Measurements from ENCODE around the gene RPL31. TPM values are rescaled to one million over a fixed set of nuclear protein-coding genes. Genes with fewer than 3 reads are reported as not detected.

Gene RPL31
- total RNA-seq, 2 donors from 2014 or later: 1,597 to 1,823 TPM

DNA sequence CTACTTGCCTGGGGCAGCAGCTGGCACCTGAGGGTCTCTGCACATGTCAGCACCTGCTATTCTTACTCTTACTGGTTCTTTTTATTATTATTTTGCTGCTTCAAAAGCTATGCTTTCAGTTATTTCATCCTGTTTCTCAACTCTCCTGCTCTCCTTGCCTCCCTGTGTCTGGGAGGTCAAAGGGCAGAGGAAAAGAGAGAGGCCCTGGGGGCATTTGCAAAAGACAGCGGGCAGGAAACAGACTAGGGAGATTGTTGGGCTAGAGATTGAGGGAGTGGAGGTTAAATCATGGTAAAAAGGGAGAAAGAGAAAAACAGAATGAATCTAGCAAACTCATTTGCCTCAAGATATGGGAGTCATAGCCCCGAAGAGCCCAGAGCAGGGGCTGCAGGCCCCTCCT is 21.1 kb upstream of the RPL31 start:
- TF ChIP-seq, protein P1, sequence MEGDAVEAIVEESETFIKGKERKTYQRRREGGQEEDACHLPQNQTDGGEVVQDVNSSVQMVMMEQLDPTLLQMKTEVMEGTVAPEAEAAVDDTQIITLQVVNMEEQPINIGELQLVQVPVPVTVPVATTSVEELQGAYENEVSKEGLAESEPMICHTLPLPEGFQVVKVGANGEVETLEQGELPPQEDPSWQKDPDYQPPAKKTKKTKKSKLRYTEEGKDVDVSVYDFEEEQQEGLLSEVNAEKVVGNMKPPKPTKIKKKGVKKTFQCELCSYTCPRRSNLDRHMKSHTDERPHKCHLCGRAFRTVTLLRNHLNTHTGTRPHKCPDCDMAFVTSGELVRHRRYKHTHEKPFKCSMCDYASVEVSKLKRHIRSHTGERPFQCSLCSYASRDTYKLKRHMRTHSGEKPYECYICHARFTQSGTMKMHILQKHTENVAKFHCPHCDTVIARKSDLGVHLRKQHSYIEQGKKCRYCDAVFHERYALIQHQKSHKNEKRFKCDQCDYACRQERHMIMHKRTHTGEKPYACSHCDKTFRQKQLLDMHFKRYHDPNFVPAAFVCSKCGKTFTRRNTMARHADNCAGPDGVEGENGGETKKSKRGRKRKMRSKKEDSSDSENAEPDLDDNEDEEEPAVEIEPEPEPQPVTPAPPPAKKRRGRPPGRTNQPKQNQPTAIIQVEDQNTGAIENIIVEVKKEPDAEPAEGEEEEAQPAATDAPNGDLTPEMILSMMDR (conservative IDR thresholded peaks at IDR 0.05): no peak
- Histone ChIP-seq H3K4me3 (ENCODE audit: low read length) (no peak overlapping the region), H3K27me3 (ENCODE audit: control insufficient read depth, insufficient read depth, low read length, poor library complexity, severe bottlenecking) (no peaks in the 10 kb centered on the region), H3K9ac (ENCODE audit: extremely low read depth, low read length, poor library complexity, severe bottlenecking) (no peak overlapping the region), H3K36me3 (ENCODE audit: control insufficient read depth, insufficient read depth, low read length) (no peaks in the 10 kb centered on the region), H3K27ac (ENCODE audit: low read depth, low read length) (peak overlapping the region; percentile 49), H3K9me3 (ENCODE audit: control insufficient read depth, low read length) (no peaks in the 10 kb centered on the region), H3K4me1 (ENCODE audit: control insufficient read depth, insufficient read depth, low read length) (no peaks in the 10 kb centered on the region)
- Mint-ChIP-seq H3K36me3 (ENCODE audit: low read depth) (no peaks in the 10 kb centered on the region), H3K27me3 (ENCODE audit: insufficient read depth) (peaks cover 1% of the 10 kb centered on the region), H3K4me1 (peaks cover 1% of the 10 kb centered on the region), H3K27ac (no peak overlapping the region), H3K9me3 (no peaks in the 10 kb centered on the region), H3K4me3 (no peak overlapping the region)
- 63 to 80% methylated on average over 1 to 2 of the region's 2 CpGs for WGBS, 2 experiments (ENCODE audit: insufficient coverage in 1 of 2, insufficient read length in 1 of 2)
- no peak for DNase-seq

DNA sequence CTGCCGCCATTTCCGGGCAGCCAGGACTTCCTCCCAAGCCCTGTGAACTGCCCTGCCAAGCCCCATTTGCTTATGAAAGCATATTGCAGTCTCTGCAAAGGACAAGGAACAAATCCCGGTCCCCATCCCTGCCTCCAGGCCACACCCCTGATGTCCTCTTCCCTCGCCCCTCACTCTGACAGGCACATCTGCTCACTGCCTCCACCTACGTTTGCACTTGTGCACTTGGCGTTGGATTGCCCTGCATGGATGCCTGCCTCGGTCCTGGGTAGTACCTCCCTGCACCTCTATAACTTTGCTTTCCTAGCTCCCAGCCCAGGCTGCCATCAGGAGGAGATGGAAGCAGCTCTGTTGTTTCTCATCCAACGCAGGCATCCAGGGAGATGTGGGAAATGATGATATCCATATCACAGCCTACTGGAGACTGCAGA is 19.6 kb upstream of the RPL31 start:
- 80 to 85% methylated on average over 4 to 8 of the region's 8 CpGs for WGBS, 2 experiments (ENCODE audit: insufficient coverage in 1 of 2, insufficient read length in 1 of 2)
- Mint-ChIP-seq H3K36me3 (ENCODE audit: low read depth) (no peaks in the 10 kb centered on the region), H3K4me3 (no peak overlapping the region), H3K4me1 (peaks cover 1% of the 10 kb centered on the region), H3K27ac (no peak overlapping the region), H3K9me3 (no peaks in the 10 kb centered on the region), H3K27me3 (ENCODE audit: insufficient read depth) (peaks cover 1% of the 10 kb centered on the region)
- Histone ChIP-seq H3K9ac (ENCODE audit: extremely low read depth, low read length, poor library complexity, severe bottlenecking) (no peak overlapping the region), H3K4me1 (ENCODE audit: control insufficient read depth, insufficient read depth, low read length) (no peaks in the 10 kb centered on the region), H3K9me3 (ENCODE audit: control insufficient read depth, low read length) (no peaks in the 10 kb centered on the region), H3K4me3 (ENCODE audit: low read length) (no peak overlapping the region), H3K36me3 (ENCODE audit: control insufficient read depth, insufficient read depth, low read length) (no peaks in the 10 kb centered on the region), H3K27ac (ENCODE audit: low read depth, low read length) (no peak overlapping the region), H3K27me3 (ENCODE audit: control insufficient read depth, insufficient read depth, low read length, poor library complexity, severe bottlenecking) (no peaks in the 10 kb centered on the region)
- TF ChIP-seq, protein P1 (conservative IDR thresholded peaks at IDR 0.05): no peak
- DNase-seq: peak; percentile 61

DNA sequence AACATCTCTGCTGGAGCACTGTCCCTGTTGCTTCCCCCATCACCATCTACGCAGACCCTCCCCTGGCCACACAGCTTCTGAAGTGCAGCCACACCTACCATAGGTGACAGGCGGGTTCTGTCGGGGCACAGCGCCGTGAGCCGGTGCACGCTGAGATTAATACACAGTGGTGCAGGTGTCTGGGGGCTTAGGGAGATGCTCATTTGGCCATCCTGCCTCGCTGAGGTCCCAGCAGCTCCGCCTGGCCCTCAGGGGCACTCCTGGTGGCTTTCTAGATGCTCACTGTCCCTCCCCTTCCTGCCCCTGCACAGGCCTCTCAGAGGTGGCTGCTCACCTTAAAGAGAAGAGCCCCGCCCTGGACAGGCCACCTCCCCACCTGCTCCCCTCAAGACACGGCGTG is 18.9 kb upstream of the RPL31 start:
- Mint-ChIP-seq H3K27me3 (ENCODE audit: insufficient read depth) (peaks cover 1% of the 10 kb centered on the region), H3K27ac (no peak overlapping the region), H3K4me1 (peaks cover 1% of the 10 kb centered on the region), H3K4me3 (no peak overlapping the region), H3K9me3 (no peaks in the 10 kb centered on the region), H3K36me3 (ENCODE audit: low read depth) (no peaks in the 10 kb centered on the region)
- no peak overlapping the region for H3K9ac ChIP-seq (ENCODE audit: extremely low read depth, low read length, poor library complexity, severe bottlenecking)
- no peaks in the 10 kb centered on the region for H3K4me1 ChIP-seq (ENCODE audit: control insufficient read depth, insufficient read depth, low read length)
- no peaks in the 10 kb centered on the region for H3K27me3 ChIP-seq (ENCODE audit: control insufficient read depth, insufficient read depth, low read length, poor library complexity, severe bottlenecking)
- H3K36me3 ChIP-seq (ENCODE audit: control insufficient read depth, insufficient read depth, low read length): no peaks in the 10 kb centered on the region
- no peaks in the 10 kb centered on the region for H3K9me3 ChIP-seq (ENCODE audit: control insufficient read depth, low read length)
- H3K27ac ChIP-seq (ENCODE audit: low read depth, low read length): no peak overlapping the region
- H3K4me3 ChIP-seq (ENCODE audit: low read length): no peak overlapping the region
- DNase-seq: no peak
- WGBS, 2 experiments (ENCODE audit: insufficient coverage in 1 of 2, insufficient read length in 1 of 2): 94 to 100% methylated on average over 2 to 12 of the region's 12 CpGs
- TF ChIP-seq, protein P1 (conservative IDR thresholded peaks at IDR 0.05): no peak

Measured in endodermal cell (in vitro differentiated cells).